K562 (cell line): ENCODE measurements around the gene KHDC3L. TPM values are rescaled to one million over a fixed set of nuclear protein-coding genes. Genes with fewer than 3 reads are reported as not detected.

Experiments used
- ARID1B ChIP-seq: fragments of 450-650 bp; IDR thresholded peaks from 2 replicates; pipeline ENCODE4 v1.6.1; 2016; ENCODE audit warnings: antibody characterized with exemption, mild to moderate bottlenecking, inconsistent platforms
- ZNF23 ChIP-seq: fragments of 250-450 bp; sonication (Bioruptor Pico); IDR thresholded peaks from 2 replicates; pipeline ENCODE4 v1.4.0; 2020; ENCODE audit warnings: mild to moderate bottlenecking
- polyA plus RNA-seq, 8 experiments: library from polyadenylated mRNA; depleted of rRNA in 4 of 8; stranded (reverse) in 5 of 8; unstranded in 3 of 8; fragments of >200 nt; fragmentation: Nextera tagmentation in 2 of 8; fragmentation: Illumina TruSeq in 1 of 8; extraction: Ambion mirVana in 2 of 8; extraction: Trizol in 1 of 8; gene quantifications; 2 replicates each; pipeline versions ENCODE4 v1.2.1 to v1.2.3, GENCODE V29; 2011 to 2014; ENCODE audit warnings: inconsistent platforms in 1 of 8, missing spikeins in 1 of 8
- small RNA-seq: library from RNA; depleted of rRNA; stranded (forward); fragments of <200 nt; gene quantifications from one replicate; pipeline ENCODE3, GENCODE V24; 2014
- total RNA-seq, 7 experiments: library from RNA; depleted of rRNA in 6 of 7; stranded (reverse); fragments of >200 nt in 6 of 7; fragmentation: Illumina TruSeq in 2 of 7; extraction: Trizol in 2 of 7; gene quantifications; 2 replicates each; pipeline versions ENCODE4 v1.2.1 to v1.2.3, GENCODE V29; 2011 to 2021; ENCODE audit warnings: low replicate concordance in 1 of 7
- TF ChIP-seq, protein P1 (sequence below): fragments of 250-450 bp; sonication (Bioruptor Pico); IDR thresholded peaks from 2 replicates; pipeline ENCODE4 v1.5.0; 2022; ENCODE audit warnings: mild to moderate bottlenecking

The KHDC3L gene
- total and polyA plus RNA-seq, 9 of the 15 experiments (the other 6 are each of a cell fraction or from before 2014, with no cell fraction given), result not detected

DNA sequence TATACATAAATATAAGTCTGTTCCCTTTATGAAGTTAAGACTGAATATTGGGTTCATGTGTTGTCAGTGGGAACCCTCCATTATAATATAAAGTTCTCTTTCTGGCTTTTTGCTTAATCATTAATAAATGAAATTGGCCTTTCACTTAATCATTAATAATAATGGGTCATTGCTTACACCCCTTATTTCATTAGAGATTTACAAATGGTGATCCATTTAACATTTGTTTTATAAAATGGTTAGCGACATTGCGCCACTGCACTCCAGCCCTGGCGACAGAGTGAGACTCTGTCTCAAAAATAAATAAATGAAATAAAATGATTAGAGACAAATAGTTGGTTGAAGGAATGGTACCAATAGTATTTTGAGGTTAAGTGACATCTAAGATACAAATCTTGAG is 50.6 kb downstream of the KHDC3L start (continued):
- TF ChIP-seq, protein P1, sequence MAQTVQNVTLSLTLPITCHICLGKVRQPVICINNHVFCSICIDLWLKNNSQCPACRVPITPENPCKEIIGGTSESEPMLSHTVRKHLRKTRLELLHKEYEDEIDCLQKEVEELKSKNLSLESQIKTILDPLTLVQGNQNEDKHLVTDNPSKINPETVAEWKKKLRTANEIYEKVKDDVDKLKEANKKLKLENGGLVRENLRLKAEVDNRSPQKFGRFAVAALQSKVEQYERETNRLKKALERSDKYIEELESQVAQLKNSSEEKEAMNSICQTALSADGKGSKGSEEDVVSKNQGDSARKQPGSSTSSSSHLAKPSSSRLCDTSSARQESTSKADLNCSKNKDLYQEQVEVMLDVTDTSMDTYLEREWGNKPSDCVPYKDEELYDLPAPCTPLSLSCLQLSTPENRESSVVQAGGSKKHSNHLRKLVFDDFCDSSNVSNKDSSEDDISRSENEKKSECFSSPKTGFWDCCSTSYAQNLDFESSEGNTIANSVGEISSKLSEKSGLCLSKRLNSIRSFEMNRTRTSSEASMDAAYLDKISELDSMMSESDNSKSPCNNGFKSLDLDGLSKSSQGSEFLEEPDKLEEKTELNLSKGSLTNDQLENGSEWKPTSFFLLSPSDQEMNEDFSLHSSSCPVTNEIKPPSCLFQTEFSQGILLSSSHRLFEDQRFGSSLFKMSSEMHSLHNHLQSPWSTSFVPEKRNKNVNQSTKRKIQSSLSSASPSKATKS (CRISPR knock-in tag), result no peak
- TF ChIP-seq ZNF23 (CRISPR knock-in tag) (no peak), ARID1B (no peak)

Small RNAs within 50 kb of the gene (small RNA-seq; reads per million reads assigned to genes)
- gene RPL39P3, result not detected

Other genes starting within 250 kb of the KHDC3L start
Only the 7 nearest of the 8 such genes appear.
- 0.54 and 0.90 TPM in 2 replicates for gene KHDC1L, start 137.2 kb upstream of the KHDC3L start, total RNA-seq (2014; rRNA removed)
- gene KHDC1L, start 137.2 kb upstream of the KHDC3L start, total RNA-seq (2014; rRNA removed; fragmentation: Illumina TruSeq; extraction: Trizol), result 0.33 TPM in 1 of 2 replicates, not detected in the other
- gene KHDC1L, start 137.2 kb upstream of the KHDC3L start, total RNA-seq (2015; rRNA removed; fragmentation: Illumina TruSeq; extraction: Trizol), result 0.69 TPM in 1 of 2 replicates, not detected in the other
- gene KHDC1L, start 137.2 kb upstream of the KHDC3L start, total RNA-seq (2021), result 0.35 and 0.51 TPM in 2 replicates
- gene KHDC1L, start 137.2 kb upstream of the KHDC3L start, polyA plus RNA-seq (2011; rRNA removed), result 0.54 and 0.93 TPM in 2 replicates
- 0.55 and 0.79 TPM in 2 replicates for gene KHDC1L, start 137.2 kb upstream of the KHDC3L start, polyA plus RNA-seq (2014; fragmentation: Illumina TruSeq; extraction: Trizol)
- 1 to 10 TPM; 1.2 to 1.9 TPM for gene KHDC1L, start 137.2 kb upstream of the KHDC3L start, polyA plus RNA-seq (2014; fragmentation: Nextera tagmentation; extraction: Ambion mirVana)
- gene KHDC1L, start 137.2 kb upstream of the KHDC3L start, polyA plus RNA-seq (2014; rRNA removed), result 0.39 and 0.41 TPM in 2 replicates
- 2.5 and 3.7 TPM in 2 replicates for gene KHDC1, start 99.5 kb upstream of the KHDC3L start, total RNA-seq (2014; rRNA removed)
- 5.5 and 5.6 TPM in 2 replicates for gene KHDC1, start 99.5 kb upstream of the KHDC3L start, total RNA-seq (2014; rRNA removed; fragmentation: Illumina TruSeq; extraction: Trizol)
- 5.3 and 5.8 TPM in 2 replicates for gene KHDC1, start 99.5 kb upstream of the KHDC3L start, total RNA-seq (2015; rRNA removed; fragmentation: Illumina TruSeq; extraction: Trizol)
- gene KHDC1, start 99.5 kb upstream of the KHDC3L start, total RNA-seq (2021), result 7.6 and 8.0 TPM in 2 replicates
- 7.5 and 9.1 TPM in 2 replicates for gene KHDC1, start 99.5 kb upstream of the KHDC3L start, polyA plus RNA-seq (2011; rRNA removed)
- 8.6 and 9.7 TPM in 2 replicates for gene KHDC1, start 99.5 kb upstream of the KHDC3L start, polyA plus RNA-seq (2014; fragmentation: Illumina TruSeq; extraction: Trizol)
- gene KHDC1, start 99.5 kb upstream of the KHDC3L start, polyA plus RNA-seq (2014; fragmentation: Nextera tagmentation; extraction: Ambion mirVana), result 10 to 100 TPM; 16.1 to 19.5 TPM
- gene KHDC1, start 99.5 kb upstream of the KHDC3L start, polyA plus RNA-seq (2014; rRNA removed), result 9.4 and 11.8 TPM in 2 replicates
- not detected in 2 replicates for gene DPPA5, start 8.4 kb upstream of the KHDC3L start, total RNA-seq (2014; rRNA removed)
- gene DPPA5, start 8.4 kb upstream of the KHDC3L start, total RNA-seq (2014; rRNA removed; fragmentation: Illumina TruSeq; extraction: Trizol), result not detected in 2 replicates
- gene DPPA5, start 8.4 kb upstream of the KHDC3L start, total RNA-seq (2015; rRNA removed; fragmentation: Illumina TruSeq; extraction: Trizol), result not detected in 2 replicates
- gene DPPA5, start 8.4 kb upstream of the KHDC3L start, total RNA-seq (2021), result not detected in 2 replicates
- gene DPPA5, start 8.4 kb upstream of the KHDC3L start, polyA plus RNA-seq (2011; rRNA removed), result not detected in 2 replicates
- gene DPPA5, start 8.4 kb upstream of the KHDC3L start, polyA plus RNA-seq (2014; fragmentation: Illumina TruSeq; extraction: Trizol), result not detected in 2 replicates
- not detected for gene DPPA5, start 8.4 kb upstream of the KHDC3L start, polyA plus RNA-seq (2014; fragmentation: Nextera tagmentation; extraction: Ambion mirVana)
- not detected in 2 replicates for gene DPPA5, start 8.4 kb upstream of the KHDC3L start, polyA plus RNA-seq (2014; rRNA removed)
- gene OOEP, start 7.2 kb downstream of the KHDC3L start, total RNA-seq (2014; rRNA removed), result not detected in 2 replicates
- gene OOEP, start 7.2 kb downstream of the KHDC3L start, total RNA-seq (2014; rRNA removed; fragmentation: Illumina TruSeq; extraction: Trizol), result not detected in 2 replicates
- gene OOEP, start 7.2 kb downstream of the KHDC3L start, total RNA-seq (2015; rRNA removed; fragmentation: Illumina TruSeq; extraction: Trizol), result not detected in 2 replicates
- not detected in 2 replicates for gene OOEP, start 7.2 kb downstream of the KHDC3L start, total RNA-seq (2021)
- gene OOEP, start 7.2 kb downstream of the KHDC3L start, polyA plus RNA-seq (2011; rRNA removed), result not detected in 2 replicates
- gene OOEP, start 7.2 kb downstream of the KHDC3L start, polyA plus RNA-seq (2014; fragmentation: Illumina TruSeq; extraction: Trizol), result not detected in 2 replicates
- gene OOEP, start 7.2 kb downstream of the KHDC3L start, polyA plus RNA-seq (2014; fragmentation: Nextera tagmentation; extraction: Ambion mirVana), result not detected
- gene OOEP, start 7.2 kb downstream of the KHDC3L start, polyA plus RNA-seq (2014; rRNA removed), result not detected in 2 replicates
- 0.32 TPM in 1 of 2 replicates, not detected in the other for gene DDX43, start 32.2 kb downstream of the KHDC3L start, total RNA-seq (2014; rRNA removed)
- gene DDX43, start 32.2 kb downstream of the KHDC3L start, total RNA-seq (2014; rRNA removed; fragmentation: Illumina TruSeq; extraction: Trizol), result 0.19 and 0.40 TPM in 2 replicates
- gene DDX43, start 32.2 kb downstream of the KHDC3L start, total RNA-seq (2015; rRNA removed; fragmentation: Illumina TruSeq; extraction: Trizol), result 0.19 and 0.25 TPM in 2 replicates
- 0.18 and 0.20 TPM in 2 replicates for gene DDX43, start 32.2 kb downstream of the KHDC3L start, total RNA-seq (2021)
- 0.07 TPM in 1 of 2 replicates, not detected in the other for gene DDX43, start 32.2 kb downstream of the KHDC3L start, polyA plus RNA-seq (2011; rRNA removed)
- 0.12 and 0.42 TPM in 2 replicates for gene DDX43, start 32.2 kb downstream of the KHDC3L start, polyA plus RNA-seq (2014; fragmentation: Illumina TruSeq; extraction: Trizol)
- under 1 TPM; 0.10 to 0.27 TPM for gene DDX43, start 32.2 kb downstream of the KHDC3L start, polyA plus RNA-seq (2014; fragmentation: Nextera tagmentation; extraction: Ambion mirVana)
- gene DDX43, start 32.2 kb downstream of the KHDC3L start, polyA plus RNA-seq (2014; rRNA removed), result 0.57 and 0.88 TPM in 2 replicates
- 0.32 TPM in 1 of 2 replicates, not detected in the other for gene CGAS, start 89.6 kb downstream of the KHDC3L start, total RNA-seq (2014; rRNA removed)
- gene CGAS, start 89.6 kb downstream of the KHDC3L start, total RNA-seq (2014; rRNA removed; fragmentation: Illumina TruSeq; extraction: Trizol), result 0.18 TPM in 1 of 2 replicates, not detected in the other
- gene CGAS, start 89.6 kb downstream of the KHDC3L start, total RNA-seq (2015; rRNA removed; fragmentation: Illumina TruSeq; extraction: Trizol), result not detected in 2 replicates
- 0.04 and 0.11 TPM in 2 replicates for gene CGAS, start 89.6 kb downstream of the KHDC3L start, total RNA-seq (2021)
- 0.03 and 0.06 TPM in 2 replicates for gene CGAS, start 89.6 kb downstream of the KHDC3L start, polyA plus RNA-seq (2011; rRNA removed)
- 0.06 and 0.08 TPM in 2 replicates for gene CGAS, start 89.6 kb downstream of the KHDC3L start, polyA plus RNA-seq (2014; fragmentation: Illumina TruSeq; extraction: Trizol)
- gene CGAS, start 89.6 kb downstream of the KHDC3L start, polyA plus RNA-seq (2014; fragmentation: Nextera tagmentation; extraction: Ambion mirVana), result under 1 TPM in 1 of 2 experiments, not detected in 1; 0.01 TPM
- 0.13 and 0.15 TPM in 2 replicates for gene CGAS, start 89.6 kb downstream of the KHDC3L start, polyA plus RNA-seq (2014; rRNA removed)
- gene MTO1, start 99.1 kb downstream of the KHDC3L start, total RNA-seq (2014; rRNA removed), result 49.5 and 49.8 TPM in 2 replicates
- gene MTO1, start 99.1 kb downstream of the KHDC3L start, total RNA-seq (2014; rRNA removed; fragmentation: Illumina TruSeq; extraction: Trizol), result 62.3 and 67.2 TPM in 2 replicates
- gene MTO1, start 99.1 kb downstream of the KHDC3L start, total RNA-seq (2015; rRNA removed; fragmentation: Illumina TruSeq; extraction: Trizol), result 55.2 and 60.1 TPM in 2 replicates
- 42.3 and 53.7 TPM in 2 replicates for gene MTO1, start 99.1 kb downstream of the KHDC3L start, total RNA-seq (2021)
- gene MTO1, start 99.1 kb downstream of the KHDC3L start, polyA plus RNA-seq (2011; rRNA removed), result 50.0 and 50.6 TPM in 2 replicates
- gene MTO1, start 99.1 kb downstream of the KHDC3L start, polyA plus RNA-seq (2014; fragmentation: Illumina TruSeq; extraction: Trizol), result 48.6 and 49.3 TPM in 2 replicates
- 10 to 100 TPM; 33.4 to 55.1 TPM for gene MTO1, start 99.1 kb downstream of the KHDC3L start, polyA plus RNA-seq (2014; fragmentation: Nextera tagmentation; extraction: Ambion mirVana)
- gene MTO1, start 99.1 kb downstream of the KHDC3L start, polyA plus RNA-seq (2014; rRNA removed), result 38.3 and 48.3 TPM in 2 replicates